ENCODE measurements around the gene RABL6.

- TF ChIP-seq ZNF274 (IDR thresholded peaks at IDR 0.05; ENCODE audit: low read depth, low read length) (no peak), YY1 (IDR thresholded peaks at IDR 0.05; ENCODE audit: insufficient read depth, insufficient read length) (no peak), SUZ12 (IDR thresholded peaks at IDR 0.05; ENCODE audit: extremely low read depth, insufficient read depth, insufficient read length) (no peak)
Observed at GRCh38 chr9:136858452-136858843, 50.7 kb downstream of the RABL6 start.
